ENCODE measurements around the gene CLSTN2. TPM values are rescaled to one million over a fixed set of nuclear protein-coding genes. Genes with fewer than 3 reads are reported as not detected.

CLSTN2 gene
- total RNA-seq, 1 donor from 2014 or later: 65.0 TPM

DNA sequence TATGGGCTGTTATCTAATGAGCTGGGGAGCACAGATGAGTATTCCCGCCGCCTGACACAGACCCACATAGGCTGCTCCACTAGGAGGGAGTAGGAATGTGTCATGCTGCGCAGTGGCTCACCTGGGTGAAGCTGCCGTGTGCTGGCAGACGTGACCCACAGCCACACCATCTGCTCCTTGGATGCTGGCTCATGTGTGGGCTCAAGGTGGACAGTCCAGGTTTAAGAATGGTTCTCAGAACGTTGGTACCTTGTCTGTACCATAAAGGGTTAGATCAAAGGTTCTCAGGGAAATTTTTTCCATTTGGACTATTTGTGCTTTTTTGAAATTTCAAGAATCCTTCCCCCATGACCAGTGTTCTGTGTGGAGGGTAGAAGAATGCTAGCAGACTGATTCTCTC lies 403.9 kb downstream of the CLSTN2 start:
- Mint-ChIP-seq H3K4me1 (ENCODE audit: low read depth) (peaks cover 11% of the 10 kb centered on the region), H3K27ac (ENCODE audit: unreplicated experiment) (no peak overlapping the region), H3K36me3 (ENCODE audit: low read depth) (no peaks in the 10 kb centered on the region), H3K27me3 (ENCODE audit: low read depth) (no peaks in the 10 kb centered on the region), H3K4me3 (ENCODE audit: unreplicated experiment) (no peak overlapping the region), H3K9me3 (ENCODE audit: low read depth) (peaks cover 3% of the 10 kb centered on the region)
- TF ChIP-seq, protein P1, sequence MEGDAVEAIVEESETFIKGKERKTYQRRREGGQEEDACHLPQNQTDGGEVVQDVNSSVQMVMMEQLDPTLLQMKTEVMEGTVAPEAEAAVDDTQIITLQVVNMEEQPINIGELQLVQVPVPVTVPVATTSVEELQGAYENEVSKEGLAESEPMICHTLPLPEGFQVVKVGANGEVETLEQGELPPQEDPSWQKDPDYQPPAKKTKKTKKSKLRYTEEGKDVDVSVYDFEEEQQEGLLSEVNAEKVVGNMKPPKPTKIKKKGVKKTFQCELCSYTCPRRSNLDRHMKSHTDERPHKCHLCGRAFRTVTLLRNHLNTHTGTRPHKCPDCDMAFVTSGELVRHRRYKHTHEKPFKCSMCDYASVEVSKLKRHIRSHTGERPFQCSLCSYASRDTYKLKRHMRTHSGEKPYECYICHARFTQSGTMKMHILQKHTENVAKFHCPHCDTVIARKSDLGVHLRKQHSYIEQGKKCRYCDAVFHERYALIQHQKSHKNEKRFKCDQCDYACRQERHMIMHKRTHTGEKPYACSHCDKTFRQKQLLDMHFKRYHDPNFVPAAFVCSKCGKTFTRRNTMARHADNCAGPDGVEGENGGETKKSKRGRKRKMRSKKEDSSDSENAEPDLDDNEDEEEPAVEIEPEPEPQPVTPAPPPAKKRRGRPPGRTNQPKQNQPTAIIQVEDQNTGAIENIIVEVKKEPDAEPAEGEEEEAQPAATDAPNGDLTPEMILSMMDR (IDR thresholded peaks at IDR 0.05): no peak
- DNase-seq (ENCODE audit: low spot score): no peak

DNA sequence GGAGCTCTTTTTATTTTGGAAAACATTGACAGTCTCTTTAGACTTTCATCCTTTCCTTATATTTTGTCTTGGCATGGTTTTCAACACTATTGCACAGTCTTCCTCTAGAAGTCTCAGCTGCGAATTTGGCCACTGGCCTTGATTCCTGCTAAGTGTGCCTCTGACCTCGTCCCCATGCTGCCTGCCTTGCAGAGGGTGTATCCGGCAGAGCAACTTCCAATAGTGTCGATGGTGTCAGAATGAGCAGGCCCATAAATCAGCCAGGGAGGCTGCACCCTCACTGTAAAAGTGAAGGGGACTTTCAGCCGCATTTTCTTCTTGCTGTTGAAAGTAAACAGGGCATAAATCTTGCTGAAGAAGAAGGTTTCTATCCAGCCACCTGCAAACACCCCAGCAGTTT lies 406.2 kb downstream of the CLSTN2 start:
- Mint-ChIP-seq H3K9me3 (ENCODE audit: low read depth) (peaks cover 3% of the 10 kb centered on the region), H3K36me3 (ENCODE audit: low read depth) (no peaks in the 10 kb centered on the region), H3K4me3 (ENCODE audit: unreplicated experiment) (no peak overlapping the region), H3K27ac (ENCODE audit: unreplicated experiment) (no peak overlapping the region), H3K27me3 (ENCODE audit: low read depth) (no peaks in the 10 kb centered on the region), H3K4me1 (ENCODE audit: low read depth) (peaks cover 14% of the 10 kb centered on the region)
- DNase-seq (ENCODE audit: low spot score): no peak
- TF ChIP-seq, protein P1 (IDR thresholded peaks at IDR 0.05): no peak

DNA sequence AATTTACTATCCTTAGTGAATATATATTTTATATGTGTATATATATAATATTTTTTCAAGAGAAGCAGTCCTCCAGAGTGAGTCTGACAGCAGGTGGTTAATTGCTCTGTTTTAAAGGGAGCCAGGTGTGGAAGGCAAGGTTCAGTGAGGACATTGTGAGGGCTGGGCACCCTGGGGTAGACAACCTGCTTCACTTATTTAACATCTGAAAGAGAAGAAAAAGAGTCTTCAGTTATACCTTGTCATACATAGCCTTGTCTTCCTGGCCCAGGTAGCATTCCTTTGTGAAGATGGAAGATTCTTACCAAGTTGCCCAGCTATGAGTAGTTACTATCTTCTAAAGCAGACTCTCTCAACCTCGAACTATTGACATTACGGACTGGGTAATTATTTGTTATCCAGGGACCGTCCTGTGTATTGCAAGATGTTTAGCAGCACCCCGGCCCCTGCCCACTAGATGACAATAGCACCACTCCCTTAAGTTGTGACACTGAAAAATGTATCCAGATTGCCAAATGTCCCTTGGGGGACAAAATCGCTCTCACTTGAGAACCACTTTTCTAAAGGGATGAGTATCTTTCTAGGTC lies 406.9 kb downstream of the CLSTN2 start:
- TF ChIP-seq, protein P1 (IDR thresholded peaks at IDR 0.05): no peak
- Mint-ChIP-seq H3K4me3 (ENCODE audit: unreplicated experiment) (no peak overlapping the region), H3K9me3 (ENCODE audit: low read depth) (peaks cover 3% of the 10 kb centered on the region), H3K4me1 (ENCODE audit: low read depth) (peaks cover 14% of the 10 kb centered on the region), H3K36me3 (ENCODE audit: low read depth) (no peaks in the 10 kb centered on the region), H3K27ac (ENCODE audit: unreplicated experiment) (no peak overlapping the region), H3K27me3 (ENCODE audit: low read depth) (no peaks in the 10 kb centered on the region)
- DNase-seq (ENCODE audit: low spot score): no peak

DNA sequence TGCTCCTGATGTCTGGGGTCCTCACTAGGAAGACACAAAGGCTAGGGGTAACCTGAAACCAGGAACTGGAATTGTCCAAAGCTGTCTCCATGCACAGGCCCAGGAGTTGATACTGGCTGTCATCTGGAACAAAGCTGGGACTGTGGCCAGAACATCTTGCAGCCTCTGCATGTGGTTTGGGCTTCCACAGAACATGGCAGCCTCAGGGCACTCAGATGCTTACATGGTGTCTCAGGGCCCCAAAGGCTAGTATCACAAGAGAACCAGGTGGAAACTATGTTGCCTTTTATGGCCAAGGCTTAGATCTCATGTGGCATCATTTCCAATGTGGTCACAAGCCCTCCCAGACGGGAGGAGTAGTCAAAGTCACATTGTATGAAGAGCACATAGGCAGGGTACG lies 407.7 kb downstream of the CLSTN2 start:
- no peaks in the 10 kb centered on the region for H3K27me3 Mint-ChIP-seq (ENCODE audit: low read depth)
- no peak for DNase-seq (ENCODE audit: low spot score)

DNA sequence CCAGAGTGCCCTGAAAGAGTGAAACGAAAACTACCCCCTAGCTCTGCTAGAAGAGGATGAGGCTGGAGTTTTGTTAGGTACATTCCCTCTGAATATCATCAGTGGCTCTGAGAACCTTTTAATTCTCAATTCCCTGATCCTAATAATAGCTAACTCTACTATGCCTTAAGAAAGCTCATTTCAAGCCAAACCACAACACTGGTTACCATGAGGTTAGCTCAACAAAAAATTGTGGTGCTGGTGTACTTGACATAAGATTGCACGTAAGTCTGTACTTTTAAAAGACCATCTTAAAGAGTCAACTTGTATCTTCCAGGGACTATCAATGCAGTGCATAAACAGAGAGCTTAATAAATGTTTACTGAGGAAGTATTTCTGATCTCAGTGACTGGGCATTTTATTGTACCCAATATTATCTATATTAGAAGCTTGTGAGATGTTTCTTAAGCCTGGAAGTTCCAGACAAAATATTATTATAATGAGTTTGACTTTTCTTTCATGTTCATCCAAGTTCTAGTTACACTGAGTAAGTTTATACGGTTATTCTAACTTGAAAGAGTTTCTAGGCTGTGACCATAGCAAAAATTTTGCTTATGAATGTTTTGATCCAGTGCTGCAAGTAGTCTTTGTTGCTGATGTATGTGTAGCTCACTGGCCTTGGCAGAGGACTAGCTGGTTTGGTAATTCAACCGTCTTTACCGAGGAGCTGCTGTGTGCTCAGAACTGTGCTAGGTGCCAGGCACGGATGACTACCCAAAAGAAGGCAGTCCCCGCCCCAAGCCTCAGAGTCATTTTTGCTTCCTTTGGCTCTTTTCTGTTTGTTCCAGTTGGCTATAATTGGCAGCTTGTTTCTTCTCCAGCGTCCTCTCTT lies 408.5 kb downstream of the CLSTN2 start:
- peak overlapping the region; percentile 18 for H3K27ac Mint-ChIP-seq (ENCODE audit: unreplicated experiment)
- TF ChIP-seq, protein P1 (IDR thresholded peaks at IDR 0.05): no peak
- DNase-seq (ENCODE audit: low spot score): no peak

More for the DNA sequence above, 407.7 kb downstream of the CLSTN2 start:
- Mint-ChIP-seq H3K4me3 (ENCODE audit: unreplicated experiment) (no peak overlapping the region), H3K4me1 (ENCODE audit: low read depth) (peaks cover 14% of the 10 kb centered on the region), H3K27ac (ENCODE audit: unreplicated experiment) (no peak overlapping the region), H3K36me3 (ENCODE audit: low read depth) (no peaks in the 10 kb centered on the region), H3K9me3 (ENCODE audit: low read depth) (peaks cover 3% of the 10 kb centered on the region)
- TF ChIP-seq, protein P1 (IDR thresholded peaks at IDR 0.05): no peak

More for the DNA sequence above, 408.5 kb downstream of the CLSTN2 start:
- peaks cover 3% of the 10 kb centered on the region for H3K9me3 Mint-ChIP-seq (ENCODE audit: low read depth)
- no peaks in the 10 kb centered on the region for H3K27me3 Mint-ChIP-seq (ENCODE audit: low read depth)
- peaks cover 17% of the 10 kb centered on the region for H3K4me1 Mint-ChIP-seq (ENCODE audit: low read depth)
- H3K36me3 Mint-ChIP-seq (ENCODE audit: low read depth): no peaks in the 10 kb centered on the region
- no peak overlapping the region for H3K4me3 Mint-ChIP-seq (ENCODE audit: unreplicated experiment)
